Measurements from ENCODE around the gene TSHZ2. TPM values are rescaled to one million over a fixed set of nuclear protein-coding genes. Genes with fewer than 3 reads are reported as not detected.

Gene TSHZ2
- total and polyA plus RNA-seq, 2 of the 4 experiments (the other 2 are of a cell fraction) = under 0.01 to 0.02 TPM

DNA sequence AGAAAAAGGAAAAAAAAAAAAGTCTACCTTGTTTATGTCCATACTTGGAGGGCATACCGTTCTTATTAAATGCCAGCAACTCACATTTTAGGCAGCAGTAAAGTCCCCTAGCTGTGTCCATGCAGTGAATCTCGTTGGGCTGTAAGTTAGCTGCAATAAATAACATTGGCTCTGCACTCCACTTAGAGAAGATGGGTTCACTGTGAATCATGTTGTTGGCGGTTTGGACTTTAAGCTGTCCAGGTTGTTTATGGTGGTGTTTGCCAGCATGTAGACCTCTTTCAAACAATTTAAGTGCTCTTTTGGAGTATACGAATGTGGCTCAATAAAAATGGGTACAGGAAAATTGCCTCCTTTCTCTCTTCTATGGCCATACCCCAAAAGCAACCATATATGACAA lies 494.1 kb downstream of the TSHZ2 start:
- no peak overlapping the region for H3K27ac ChIP-seq (ENCODE audit: insufficient read depth, low read length)
- no peak overlapping the region for H4K91ac ChIP-seq (ENCODE audit: insufficient read depth, low read depth, low read length)
- no peak overlapping the region for H3K4me2 ChIP-seq (ENCODE audit: low read depth, low read length)
- H3K9me3 ChIP-seq (ENCODE audit: control insufficient read depth, insufficient read depth, low read length) = no peaks in the 10 kb centered on the region
- H2BK5ac ChIP-seq (ENCODE audit: low read depth, low read length, poor library complexity, severe bottlenecking) = no peak overlapping the region
- no peaks in the 10 kb centered on the region for H3K27me3 ChIP-seq (ENCODE audit: control insufficient read depth, insufficient read depth, low read length)
- no peak overlapping the region for H2BK120ac ChIP-seq (ENCODE audit: low read depth, low read length)
- no peak overlapping the region for H4K5ac ChIP-seq (ENCODE audit: low read depth, low read length)
- H2AK9ac ChIP-seq (replicated peaks; ENCODE audit: low read depth, low read length, poor library complexity) = no peak overlapping the region
- H4K8ac ChIP-seq (ENCODE audit: low read depth in 2 of 2, low read length in 2 of 2) = no peak overlapping the region
- no peak overlapping the region for H2BK15ac ChIP-seq (ENCODE audit: low read depth, low read length)
- no peak for DNase-seq
- H3K18ac ChIP-seq (ENCODE audit: low read depth, low read length) = no peak overlapping the region
- ATAC-seq (ENCODE audit: low read depth) = no peak
- H3K56ac ChIP-seq (ENCODE audit: extremely low read depth, insufficient read depth, low read length) = no peak overlapping the region
- WGBS, 2 experiments (ENCODE audit: extremely low coverage in 2 of 2, insufficient read length in 1 of 2) = no CpG with 5 or more reads among the region's 4 CpGs
- no peak overlapping the region for H2AFZ ChIP-seq (replicated peaks; ENCODE audit: low read length, poor library complexity)
- no peak overlapping the region for H3K9ac ChIP-seq (ENCODE audit: low read depth, low read length)
- in situ Hi-C loops (cut with MboI; ENCODE audit: low sequenced_read_pairs) = no loop called here
- TF ChIP-seq BHLHE40 (IDR thresholded peaks at IDR 0.05; ENCODE audit: low read depth, low read length) = no peak
- TF ChIP-seq, protein P1, sequence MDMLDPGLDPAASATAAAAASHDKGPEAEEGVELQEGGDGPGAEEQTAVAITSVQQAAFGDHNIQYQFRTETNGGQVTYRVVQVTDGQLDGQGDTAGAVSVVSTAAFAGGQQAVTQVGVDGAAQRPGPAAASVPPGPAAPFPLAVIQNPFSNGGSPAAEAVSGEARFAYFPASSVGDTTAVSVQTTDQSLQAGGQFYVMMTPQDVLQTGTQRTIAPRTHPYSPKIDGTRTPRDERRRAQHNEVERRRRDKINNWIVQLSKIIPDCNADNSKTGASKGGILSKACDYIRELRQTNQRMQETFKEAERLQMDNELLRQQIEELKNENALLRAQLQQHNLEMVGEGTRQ (IDR thresholded peaks at IDR 0.05; ENCODE audit: low read depth, low read length) = no peak
- TF ChIP-seq, protein P2, sequence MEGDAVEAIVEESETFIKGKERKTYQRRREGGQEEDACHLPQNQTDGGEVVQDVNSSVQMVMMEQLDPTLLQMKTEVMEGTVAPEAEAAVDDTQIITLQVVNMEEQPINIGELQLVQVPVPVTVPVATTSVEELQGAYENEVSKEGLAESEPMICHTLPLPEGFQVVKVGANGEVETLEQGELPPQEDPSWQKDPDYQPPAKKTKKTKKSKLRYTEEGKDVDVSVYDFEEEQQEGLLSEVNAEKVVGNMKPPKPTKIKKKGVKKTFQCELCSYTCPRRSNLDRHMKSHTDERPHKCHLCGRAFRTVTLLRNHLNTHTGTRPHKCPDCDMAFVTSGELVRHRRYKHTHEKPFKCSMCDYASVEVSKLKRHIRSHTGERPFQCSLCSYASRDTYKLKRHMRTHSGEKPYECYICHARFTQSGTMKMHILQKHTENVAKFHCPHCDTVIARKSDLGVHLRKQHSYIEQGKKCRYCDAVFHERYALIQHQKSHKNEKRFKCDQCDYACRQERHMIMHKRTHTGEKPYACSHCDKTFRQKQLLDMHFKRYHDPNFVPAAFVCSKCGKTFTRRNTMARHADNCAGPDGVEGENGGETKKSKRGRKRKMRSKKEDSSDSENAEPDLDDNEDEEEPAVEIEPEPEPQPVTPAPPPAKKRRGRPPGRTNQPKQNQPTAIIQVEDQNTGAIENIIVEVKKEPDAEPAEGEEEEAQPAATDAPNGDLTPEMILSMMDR (conservative IDR thresholded peaks at IDR 0.05; ENCODE audit: low read depth, low read length) = no peak
- POLR2A ChIA-PET (ENCODE audit: unreplicated experiment) = no interaction called here
- dilution Hi-C loops (cut with HindIII; ENCODE audit: low sequenced_read_pairs, unreplicated experiment) = no loop called here
- H3K9me1 ChIP-seq (ENCODE audit: insufficient read depth, low read length) = no peaks in the 10 kb centered on the region
- H3K79me1 ChIP-seq (ENCODE audit: low read depth in 1 of 2, low read length in 2 of 2) = no peaks in the 10 kb centered on the region
- no peak overlapping the region for H2AK5ac ChIP-seq (ENCODE audit: low read depth, low read length)
- no peak overlapping the region for H3K4me3 ChIP-seq (ENCODE audit: insufficient read depth, low read depth, low read length)
- no peaks in the 10 kb centered on the region for H3K4me1 ChIP-seq (ENCODE audit: control insufficient read depth, insufficient read depth, low read length)
- no peak overlapping the region for H3K14ac ChIP-seq (replicated peaks; ENCODE audit: low read depth, low read length)
- H3K4ac ChIP-seq (ENCODE audit: low read depth, low read length) = no peak overlapping the region
- CTCF ChIA-PET = no interaction called here
- no peak overlapping the region for H2BK20ac ChIP-seq (ENCODE audit: low read depth, low read length)
- BruUV-seq (replicated peaks) = no TSS peak
- H4K20me1 ChIP-seq (ENCODE audit: insufficient read depth, low read length) = no peaks in the 10 kb centered on the region
- no peak overlapping the region for H3K23ac ChIP-seq (ENCODE audit: low read depth, low read length)
- intact Hi-C loops (cut with micrococcal nuclease) = no loop called here
- H3K36me3 ChIP-seq (ENCODE audit: control insufficient read depth, insufficient read depth, low read length) = no peaks in the 10 kb centered on the region

Data from IMR-90 (cell line).